ENCODE data around the gene MAPKAPK2. TPM values are rescaled to one million over a fixed set of nuclear protein-coding genes. Genes with fewer than 3 reads are reported as not detected.

Gene MAPKAPK2
- total RNA-seq, 6 donors from 2014 or later, result 64.8 to 135 (median 84.3) TPM

DNA sequence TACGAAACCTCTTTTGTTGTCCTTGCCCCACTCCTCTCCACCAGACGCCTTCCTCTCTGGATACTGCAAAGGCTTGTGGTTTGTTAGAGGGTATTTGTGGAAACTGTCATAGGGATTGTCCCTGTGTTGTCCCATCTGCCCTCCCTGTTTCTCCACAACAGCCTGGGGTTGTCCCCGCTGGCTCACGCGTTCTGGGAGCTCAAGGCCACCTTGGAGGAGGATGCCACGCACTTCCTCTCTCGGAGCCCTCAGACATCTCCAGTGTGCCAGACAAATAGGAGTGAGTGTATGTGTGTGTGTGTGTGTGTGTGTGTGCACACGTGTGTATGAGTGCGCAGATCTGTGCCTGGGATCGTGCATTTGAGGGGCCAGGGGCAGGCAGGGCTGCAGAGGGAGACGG is 48.3 kb downstream of the MAPKAPK2 start:
- 80 to 86% methylated on average over 8 to 11 of the region's 11 CpGs for WGBS, 2 donors
- no peak for DNase-seq
- ATAC-seq (ENCODE audit: low FRiP score in 2 of 2), result no peak
- H3K4me3 ChIP-seq, result no peak overlapping the region
- TF ChIP-seq EP300 (IDR thresholded peaks at IDR 0.05) (no peak), POLR2A (IDR thresholded peaks at IDR 0.05) (no peak)
- H3K9me3 ChIP-seq, result no peaks in the 10 kb centered on the region
- peaks cover 0 to 17% (median 10%) of the 10 kb centered on the region in 4 donors for H3K4me1 ChIP-seq
- peaks cover 29 to 64% (median 58%) of the 10 kb centered on the region in 4 donors for H3K36me3 ChIP-seq
- no peaks in the 10 kb centered on the region for H3K27me3 ChIP-seq
- H3K27ac ChIP-seq, result no peak overlapping the region

DNA sequence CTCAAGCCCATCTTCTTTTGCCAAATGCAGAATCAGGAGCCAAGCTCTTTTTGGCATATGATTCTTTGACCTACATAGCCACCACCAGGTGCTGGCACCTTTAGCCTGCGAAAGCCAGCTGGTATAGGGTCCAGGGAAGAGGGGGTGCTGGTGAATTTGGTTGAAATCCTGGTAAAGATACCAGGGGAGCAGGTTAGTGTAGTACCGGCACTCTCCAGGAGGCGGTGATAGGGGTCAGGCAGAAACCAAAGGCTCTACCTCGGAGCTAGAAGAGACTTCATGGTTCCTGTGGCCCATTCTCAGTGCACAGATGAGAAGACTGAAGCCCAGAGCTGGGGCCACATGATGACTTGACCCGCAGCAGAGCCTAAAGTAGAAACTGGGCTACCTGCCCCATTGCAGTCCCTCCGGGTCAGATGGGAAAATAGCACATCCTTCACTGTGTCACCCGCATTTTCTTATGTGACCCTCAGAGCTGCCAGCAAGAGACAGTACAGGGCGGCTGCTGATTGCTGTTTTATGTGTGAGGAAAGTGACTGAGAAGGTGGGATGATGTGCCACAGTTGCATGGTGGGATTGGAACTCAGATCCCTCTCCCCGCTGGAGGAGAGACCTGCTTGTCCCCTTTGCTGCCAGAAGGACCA is 49.9 kb downstream of the MAPKAPK2 start:
- Histone ChIP-seq H3K4me1 (peaks cover 4 to 31% (median 14%) of the 10 kb centered on the region in 4 donors), H3K4me3 (no peak overlapping the region), H3K27ac (no peak overlapping the region), H3K9me3 (no peaks in the 10 kb centered on the region), H3K36me3 (peaks cover 26 to 56% (median 52%) of the 10 kb centered on the region in 4 donors), H3K27me3 (no peaks in the 10 kb centered on the region)
- 70 to 85% methylated on average over 9 of the region's 9 CpGs for WGBS, 2 donors
- TF ChIP-seq EP300 (IDR thresholded peaks at IDR 0.05), result no peak
- TF ChIP-seq, protein P1, sequence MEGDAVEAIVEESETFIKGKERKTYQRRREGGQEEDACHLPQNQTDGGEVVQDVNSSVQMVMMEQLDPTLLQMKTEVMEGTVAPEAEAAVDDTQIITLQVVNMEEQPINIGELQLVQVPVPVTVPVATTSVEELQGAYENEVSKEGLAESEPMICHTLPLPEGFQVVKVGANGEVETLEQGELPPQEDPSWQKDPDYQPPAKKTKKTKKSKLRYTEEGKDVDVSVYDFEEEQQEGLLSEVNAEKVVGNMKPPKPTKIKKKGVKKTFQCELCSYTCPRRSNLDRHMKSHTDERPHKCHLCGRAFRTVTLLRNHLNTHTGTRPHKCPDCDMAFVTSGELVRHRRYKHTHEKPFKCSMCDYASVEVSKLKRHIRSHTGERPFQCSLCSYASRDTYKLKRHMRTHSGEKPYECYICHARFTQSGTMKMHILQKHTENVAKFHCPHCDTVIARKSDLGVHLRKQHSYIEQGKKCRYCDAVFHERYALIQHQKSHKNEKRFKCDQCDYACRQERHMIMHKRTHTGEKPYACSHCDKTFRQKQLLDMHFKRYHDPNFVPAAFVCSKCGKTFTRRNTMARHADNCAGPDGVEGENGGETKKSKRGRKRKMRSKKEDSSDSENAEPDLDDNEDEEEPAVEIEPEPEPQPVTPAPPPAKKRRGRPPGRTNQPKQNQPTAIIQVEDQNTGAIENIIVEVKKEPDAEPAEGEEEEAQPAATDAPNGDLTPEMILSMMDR (IDR thresholded peaks at IDR 0.05), result peak; percentile 70 to 87 (median 74)
- ATAC-seq (ENCODE audit: low FRiP score in 2 of 2) (peak; percentile 52 to 68), DNase-seq (no peak)

DNA sequence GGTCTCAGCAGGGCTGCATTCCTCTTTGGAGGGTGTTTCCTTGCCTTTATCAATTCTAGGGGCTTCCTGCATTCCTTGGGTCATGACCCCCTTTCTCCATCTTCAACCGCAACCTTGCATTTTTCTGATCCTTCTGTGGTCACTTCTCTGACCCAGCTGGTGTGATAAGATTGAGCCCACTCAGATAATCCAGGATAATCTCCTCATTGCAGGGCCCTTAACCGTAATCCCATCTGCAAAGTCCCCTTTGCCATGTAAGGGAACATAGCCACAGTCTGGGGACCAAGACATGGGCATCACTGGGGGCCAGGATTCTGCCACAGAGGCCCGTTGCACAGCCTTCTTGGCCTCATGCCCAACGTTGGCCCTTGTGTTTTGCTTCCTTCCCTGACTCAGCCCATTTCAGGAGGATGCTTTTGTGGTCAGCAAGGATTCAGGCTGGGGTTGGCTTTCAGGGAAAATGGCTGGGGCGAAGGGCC is 50.9 kb downstream of the MAPKAPK2 start:
- Histone ChIP-seq H3K27ac (no peak overlapping the region), H3K4me3 (no peak overlapping the region), H3K4me1 (peaks cover 4 to 31% (median 14%) of the 10 kb centered on the region in 4 donors), H3K27me3 (no peaks in the 10 kb centered on the region), H3K36me3 (peaks cover 18 to 46% (median 42%) of the 10 kb centered on the region in 4 donors), H3K9me3 (no peaks in the 10 kb centered on the region)
- no peak for TF ChIP-seq POLR2AphosphoS5 (IDR thresholded peaks at IDR 0.05)
- no peak for TF ChIP-seq EP300 (IDR thresholded peaks at IDR 0.05)
- TF ChIP-seq, protein P1 (IDR thresholded peaks at IDR 0.05), result no peak
- TF ChIP-seq POLR2A (IDR thresholded peaks at IDR 0.05), result no peak
- 53 to 71% methylated on average over 5 of the region's 5 CpGs for WGBS, 2 donors
- DNase-seq, result no peak
- no peak for ATAC-seq (ENCODE audit: low FRiP score in 2 of 2)

DNA sequence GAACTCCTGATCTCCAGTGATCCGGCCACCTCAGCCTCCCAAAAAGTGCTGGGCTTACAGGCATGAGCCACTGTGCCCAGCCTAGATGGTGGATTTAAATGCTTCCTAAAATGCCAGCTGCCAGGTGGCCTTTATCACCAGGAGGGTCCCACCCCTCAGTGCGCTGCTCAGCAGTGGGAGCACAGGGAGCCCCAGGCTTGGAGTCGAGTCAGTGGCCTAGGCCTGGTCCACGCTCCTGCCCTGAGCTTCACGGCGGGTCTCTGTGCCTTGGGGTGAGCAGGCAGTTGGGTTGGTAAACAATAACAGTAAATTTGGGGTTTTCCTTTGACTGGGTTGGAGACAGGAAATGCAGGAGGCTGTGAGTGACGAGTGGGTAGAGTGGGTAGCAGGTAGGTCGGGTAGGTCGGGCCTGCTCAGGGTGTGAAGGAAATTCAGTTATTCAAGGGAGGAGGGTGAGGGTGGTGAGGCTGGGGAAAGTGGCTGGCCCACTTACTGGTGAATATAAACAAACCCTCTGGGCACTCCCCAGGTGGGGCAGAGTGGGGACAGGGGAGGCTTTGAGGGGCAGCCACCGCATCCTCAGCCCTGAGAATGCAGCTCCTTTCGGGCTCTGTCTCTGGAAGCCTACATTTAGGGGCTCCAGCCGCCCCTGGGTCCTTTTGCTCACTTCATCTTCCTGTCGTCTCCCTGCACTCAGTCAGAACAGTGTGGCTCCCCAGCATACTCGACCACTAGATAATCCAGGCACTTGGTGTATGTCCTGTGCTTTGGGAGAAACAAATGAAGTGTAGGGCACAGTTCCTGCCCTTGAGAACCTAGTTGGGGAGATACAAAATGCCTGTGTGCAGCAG is 52.4 kb downstream of the MAPKAPK2 start:
- ATAC-seq (ENCODE audit: low FRiP score in 2 of 2) (peak in 1 of 2 donors; percentile 32), DNase-seq (no peak)
- peaks cover 8 to 31% (median 27%) of the 10 kb centered on the region in 4 donors for H3K36me3 ChIP-seq
- H3K4me3 ChIP-seq, result no peak overlapping the region
- TF ChIP-seq, protein P1 (IDR thresholded peaks at IDR 0.05), result no peak
- TF ChIP-seq POLR2A (IDR thresholded peaks at IDR 0.05) (peak in 1 of 4 donors; percentile 12), EP300 (IDR thresholded peaks at IDR 0.05) (no peak), POLR2AphosphoS5 (IDR thresholded peaks at IDR 0.05) (peak in 1 of 2 donors; percentile 17)
- H3K27me3 ChIP-seq, result no peaks in the 10 kb centered on the region
- peak overlapping the region in 3 of 4 donors; percentile 21 to 52 (median 43) for H3K27ac ChIP-seq
- WGBS, 2 donors, result 64 to 67% methylated on average over 11 to 14 of the region's 14 CpGs
- no peaks in the 10 kb centered on the region for H3K9me3 ChIP-seq
- H3K4me1 ChIP-seq, result peaks cover 4 to 31% (median 14%) of the 10 kb centered on the region in 4 donors

DNA sequence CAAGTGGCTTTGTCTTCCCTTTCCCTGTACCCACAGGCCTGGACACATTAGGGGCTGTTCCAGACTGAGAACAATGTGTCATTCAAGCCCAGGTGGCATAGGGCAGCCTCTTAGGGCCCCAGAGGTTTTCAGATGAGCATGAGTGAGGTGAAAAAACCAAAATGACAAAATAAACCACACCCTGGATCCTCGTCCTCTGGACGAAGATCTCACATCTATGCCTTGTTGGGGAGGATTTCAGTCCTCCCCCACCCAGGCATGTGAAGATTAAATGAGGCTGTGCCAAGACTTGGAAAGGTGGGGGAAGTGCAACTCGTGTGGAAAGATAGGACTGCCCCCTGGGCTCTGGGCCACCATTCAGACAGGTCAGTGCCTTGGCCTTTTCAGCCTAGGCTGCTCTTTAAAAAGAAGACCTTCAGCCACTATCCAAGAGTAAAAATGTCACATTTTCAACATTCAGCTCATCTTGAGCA is 53.1 kb downstream of the MAPKAPK2 start:
- peaks cover 4 to 31% (median 14%) of the 10 kb centered on the region in 4 donors for H3K4me1 ChIP-seq
- H3K27ac ChIP-seq, result peak overlapping the region in 2 of 4 donors; percentile 21 to 52
- peaks cover 4 to 24% (median 20%) of the 10 kb centered on the region in 4 donors for H3K36me3 ChIP-seq
- H3K9me3 ChIP-seq, result no peaks in the 10 kb centered on the region
- TF ChIP-seq, protein P1 (IDR thresholded peaks at IDR 0.05), result no peak
- TF ChIP-seq POLR2A (IDR thresholded peaks at IDR 0.05), result no peak
- no peak for TF ChIP-seq EP300 (IDR thresholded peaks at IDR 0.05)
- no peak for TF ChIP-seq POLR2AphosphoS5 (IDR thresholded peaks at IDR 0.05)
- H3K27me3 ChIP-seq, result no peaks in the 10 kb centered on the region
- ATAC-seq (ENCODE audit: low FRiP score in 2 of 2) (no peak), DNase-seq (no peak)
- H3K4me3 ChIP-seq, result no peak overlapping the region
- WGBS, 2 donors, result 60 to 61% methylated on average over 3 of the region's 3 CpGs

All from upper lobe of left lung (tissue), 6 donors.